Measurements from ENCODE around the gene SLC16A10. TPM values are rescaled to one million over a fixed set of nuclear protein-coding genes. Genes with fewer than 3 reads are reported as not detected.
"Not testable (repeated sequence)": the region's sequence is repeated elsewhere in the genome, so short reads cannot be mapped to it uniquely, and the experiment has no call there.

SLC16A10 gene
- total and polyA plus RNA-seq, 2 of the 8 experiments (the other 6 are each of a cell fraction or from before 2014, with no cell fraction given) = 18.6 to 23.2 TPM

GRCh38 chr6:111203539-111203938, 116.2 kb downstream of the SLC16A10 start:
- H2BK5ac ChIP-seq (ENCODE audit: low read depth, low read length); H3K14ac ChIP-seq (ENCODE audit: insufficient read length); DNase-seq (ENCODE audit: low read depth in 1 of 2, low spot score in 2 of 2); H2AFZ ChIP-seq (ENCODE audit: low read length); H3K56ac ChIP-seq (replicated peaks; ENCODE audit: insufficient read length, low read depth, low read length); H4K8ac ChIP-seq (ENCODE audit: extremely low read depth, insufficient read depth, low read length); H3K23me2 ChIP-seq (ENCODE audit: low read depth, low read length); H3K9ac ChIP-seq (replicated peaks in 1 of 4; ENCODE audit: extremely low read depth in 1 of 4, low read depth in 3 of 4, low read length in 3 of 4); H4K5ac ChIP-seq (ENCODE audit: insufficient read length, low read depth, low read length); FAIRE-seq; H4K91ac ChIP-seq (replicated peaks; ENCODE audit: insufficient read length, low read length); H2BK12ac ChIP-seq (ENCODE audit: low read depth, low read length); H3K18ac ChIP-seq (ENCODE audit: extremely low read depth, low read length); H3K9me3 ChIP-seq (ENCODE audit: insufficient read depth in 2 of 2, low read depth in 1 of 2, low read length in 1 of 2); H2AK5ac ChIP-seq (ENCODE audit: low read depth, low read length); H3K23ac ChIP-seq (ENCODE audit: insufficient read length); H4K20me1 ChIP-seq (replicated peaks in 1 of 2; ENCODE audit: control insufficient read depth in 1 of 2, insufficient read depth in 2 of 2, low read length in 2 of 2); H2BK20ac ChIP-seq (ENCODE audit: low read length); POLR2A ChIA-PET (ENCODE audit: partially characterized antibody); H3K27me3 ChIP-seq (replicated peaks in 1 of 4; ENCODE audit: control insufficient read depth in 3 of 4, extremely low read depth in 1 of 4, insufficient read depth in 3 of 4, low read length in 3 of 4); H3K79me2 ChIP-seq (ENCODE audit: control insufficient read depth in 1 of 2, insufficient read depth in 2 of 2, low read length in 2 of 2); H3K27ac ChIP-seq (ENCODE audit: low read depth, low read length); H3K4ac ChIP-seq (replicated peaks; ENCODE audit: insufficient read length, low read depth, low read length); H3K4me1 ChIP-seq (replicated peaks in 1 of 4; ENCODE audit: control insufficient read depth in 3 of 4, insufficient read depth in 4 of 4, low read length in 3 of 4); H2BK15ac ChIP-seq (ENCODE audit: low read length); H3K4me2 ChIP-seq (ENCODE audit: insufficient read depth in 1 of 2, low read depth in 2 of 2, low read length in 2 of 2); H3K4me3 ChIP-seq (ENCODE audit: extremely low read depth in 1 of 4, insufficient read depth in 2 of 4, low read depth in 3 of 4, low read length in 4 of 4); H3K36me3 ChIP-seq (ENCODE audit: control insufficient read depth in 2 of 4, insufficient read depth in 4 of 4, low read length in 3 of 4); H3K79me1 ChIP-seq (ENCODE audit: low read depth, low read length); H2BK120ac ChIP-seq (replicated peaks; ENCODE audit: low read depth, low read length): not testable (repeated sequence)
- 94% methylated on average over 4 of the region's 4 CpGs; no CpG with 5 or more reads in 1 of the 2 experiments for WGBS, 2 experiments (ENCODE audit: extremely low coverage in 1 of 2, insufficient coverage in 1 of 2, insufficient read length in 1 of 2, insufficient replicate concordance in 2 of 2, low coverage in 1 of 2, low lambda C conversion rate in 2 of 2, missing lambda C conversion rate in 1 of 2)
- CTCF ChIA-PET (ENCODE audit: partially characterized antibody) = interaction anchor here (0.7 kb wide), 1 partner anchor 184 kb away, joined by 3 read pairs; no protein-coding TSS in a partner anchor
